Measurements from ENCODE around the gene RGP1.

GRCh38 chr9:35738186-35738585 lies 10.9 kb upstream of the RGP1 start:
- TF ChIP-seq, protein P1, sequence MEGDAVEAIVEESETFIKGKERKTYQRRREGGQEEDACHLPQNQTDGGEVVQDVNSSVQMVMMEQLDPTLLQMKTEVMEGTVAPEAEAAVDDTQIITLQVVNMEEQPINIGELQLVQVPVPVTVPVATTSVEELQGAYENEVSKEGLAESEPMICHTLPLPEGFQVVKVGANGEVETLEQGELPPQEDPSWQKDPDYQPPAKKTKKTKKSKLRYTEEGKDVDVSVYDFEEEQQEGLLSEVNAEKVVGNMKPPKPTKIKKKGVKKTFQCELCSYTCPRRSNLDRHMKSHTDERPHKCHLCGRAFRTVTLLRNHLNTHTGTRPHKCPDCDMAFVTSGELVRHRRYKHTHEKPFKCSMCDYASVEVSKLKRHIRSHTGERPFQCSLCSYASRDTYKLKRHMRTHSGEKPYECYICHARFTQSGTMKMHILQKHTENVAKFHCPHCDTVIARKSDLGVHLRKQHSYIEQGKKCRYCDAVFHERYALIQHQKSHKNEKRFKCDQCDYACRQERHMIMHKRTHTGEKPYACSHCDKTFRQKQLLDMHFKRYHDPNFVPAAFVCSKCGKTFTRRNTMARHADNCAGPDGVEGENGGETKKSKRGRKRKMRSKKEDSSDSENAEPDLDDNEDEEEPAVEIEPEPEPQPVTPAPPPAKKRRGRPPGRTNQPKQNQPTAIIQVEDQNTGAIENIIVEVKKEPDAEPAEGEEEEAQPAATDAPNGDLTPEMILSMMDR (IDR thresholded peaks at IDR 0.05) = no peak
- TF ChIP-seq POLR2A (IDR thresholded peaks at IDR 0.05) = no peak
